Mammary epithelial cell (primary cell): ENCODE measurements around the gene NIPAL3.

Experiments
- CTCF ChIP-seq, 2 donors: IDR thresholded peaks in 1 of 2; conservative IDR thresholded peaks in 1 of 2; 2 replicates each; pipeline ENCODE4 v1.5.1; 2011 to 2012; ENCODE audit warnings: inconsistent platforms in 2 of 2, low read length in 2 of 2, mild to moderate bottlenecking in 2 of 2, control low read depth in 1 of 2, low read depth in 1 of 2; ENCODE audit not compliant: insufficient read depth in 1 of 2; ENCODE audit errors: extremely low read depth in 1 of 2
- EZH2 ChIP-seq: IDR thresholded peaks from 2 replicates; pipeline ENCODE4 v1.6.1; 2012; ENCODE audit warnings: low read length, inconsistent platforms, borderline replicate concordance

- TF ChIP-seq EZH2 (no peak), CTCF (conservative IDR thresholded peaks at IDR 0.05 in 1 of 2, IDR thresholded peaks at IDR 0.05 in 1 of 2; ENCODE audit: extremely low read depth in 1 of 2, insufficient read depth in 1 of 2, low read depth in 1 of 2, low read length in 2 of 2) (no peak)
Observed at GRCh38 chr1:24413350-24414163, 2.0 kb upstream of the NIPAL3 start, which contains the start of gene STPG1.
